ENCODE data around the gene ITPKA.

GRCh38 chr15:41489641-41490040 lies 4.0 kb upstream of the ITPKA start:
- TF ChIP-seq CTCF (IDR thresholded peaks at IDR 0.05) (no peak), POLR2AphosphoS5 (IDR thresholded peaks at IDR 0.05; ENCODE audit: low read depth, low read length) (no peak), SIN3A (IDR thresholded peaks at IDR 0.05; ENCODE audit: borderline replicate concordance, insufficient read depth, low read depth, low read length) (no peak)

Data from Panc1 (cell line).